GM19452 (cell line): ENCODE measurements around the gene ERC2.
"Not testable (repeated sequence)": the region's sequence is repeated elsewhere in the genome, so short reads cannot be mapped to it uniquely, and the experiment has no call there.

Experiments
- ATAC-seq: cut with Tn5 transposase; IDR thresholded peaks from one replicate; pipeline ENCODE4 v1.9.1; 2021; ENCODE audit not compliant: unreplicated experiment

ERC2 gene

GRCh38 chr3:56318891-56319290 lies 149.4 kb downstream of the ERC2 start:
- ATAC-seq = no peak

GRCh38 chr3:56316944-56317343 lies 151.3 kb downstream of the ERC2 start:
- ATAC-seq = no peak

GRCh38 chr3:56314842-56315241 lies 153.4 kb downstream of the ERC2 start:
- ATAC-seq = no peak

GRCh38 chr3:56309465-56309864 lies 158.8 kb downstream of the ERC2 start:
- no peak for ATAC-seq

GRCh38 chr3:56308471-56308870 lies 159.8 kb downstream of the ERC2 start:
- ATAC-seq = no peak

- no peak for ATAC-seq
These were observed 164.2 kb downstream of the ERC2 start for GRCh38 chr3:56304069-56304468.

- ATAC-seq = peak; percentile 82
These were observed 164.8 kb downstream of the ERC2 start for GRCh38 chr3:56303487-56303886.

- ATAC-seq = no peak
These were observed 165.8 kb downstream of the ERC2 start for GRCh38 chr3:56302417-56302816.

- ATAC-seq = no peak
These were observed 170.9 kb downstream of the ERC2 start for GRCh38 chr3:56297281-56297840.

- no peak for ATAC-seq
These were observed 171.9 kb downstream of the ERC2 start for GRCh38 chr3:56296361-56296760.

- no peak for ATAC-seq
These were observed 173.1 kb downstream of the ERC2 start for GRCh38 chr3:56295161-56295560.

- ATAC-seq = no peak
These were observed 174.0 kb downstream of the ERC2 start for GRCh38 chr3:56294286-56294685.

GRCh38 chr3:56291953-56292352 lies 176.3 kb downstream of the ERC2 start:
- peak; percentile 51 for ATAC-seq

- ATAC-seq = no peak
These were observed 177.0 kb downstream of the ERC2 start for GRCh38 chr3:56291244-56291680.

GRCh38 chr3:56290374-56290773 lies 177.9 kb downstream of the ERC2 start:
- no peak for ATAC-seq

GRCh38 chr3:56288258-56288657 lies 180.0 kb downstream of the ERC2 start:
- no peak for ATAC-seq

GRCh38 chr3:56282341-56282740 lies 185.9 kb downstream of the ERC2 start:
- ATAC-seq = no peak

- ATAC-seq = no peak
These were observed 191.0 kb downstream of the ERC2 start for GRCh38 chr3:56277236-56277635.

GRCh38 chr3:56275120-56275519 lies 193.1 kb downstream of the ERC2 start:
- ATAC-seq = no peak

GRCh38 chr3:56269755-56270535 lies 198.3 kb downstream of the ERC2 start:
- ATAC-seq = no peak

GRCh38 chr3:56268616-56269383 lies 199.5 kb downstream of the ERC2 start:
- no peak for ATAC-seq

GRCh38 chr3:56261852-56262251 lies 206.4 kb downstream of the ERC2 start:
- not testable (repeated sequence) for ATAC-seq
